Smooth muscle cell (in vitro differentiated cells): ENCODE results near the gene RAB4B. TPM values are rescaled to one million over a fixed set of nuclear protein-coding genes. Genes with fewer than 3 reads are reported as not detected.
"Not testable (repeated sequence)": the region's sequence is repeated elsewhere in the genome, so short reads cannot be mapped to it uniquely, and the experiment has no call there.

Experiments
- DNase-seq: peaks from one replicate; lab custom pipeline; 2025; ENCODE audit not compliant: unreplicated experiment; lab: John Stamatoyannopoulos, UW
- H2AFZ ChIP-seq: fragments of 200-600 bp; sonication (generic); 2 replicates; pipeline ENCODE4 v1.6.0; 2016; ENCODE audit warnings: antibody characterized with exemption, low read depth, mild to moderate bottlenecking
- H3F3A ChIP-seq: fragments of 200-600 bp; sonication (generic); 2 replicates; pipeline ENCODE4 v1.6.0; 2017; ENCODE audit warnings: antibody characterized with exemption, low read depth
- H3K27ac ChIP-seq: fragments of 200-600 bp; sonication (generic); 2 replicates; pipeline ENCODE4 v1.5.1; 2016; ENCODE audit warnings: low read depth, mild to moderate bottlenecking
- H3K27me3 ChIP-seq: fragments of 200-600 bp; sonication (generic); 2 replicates; pipeline ENCODE4 v1.6.1; 2016; ENCODE audit warnings: low read depth, mild to moderate bottlenecking
- H3K36me3 ChIP-seq: fragments of 200-600 bp; sonication (generic); 2 replicates; pipeline ENCODE4 v1.5.1; 2016; ENCODE audit warnings: low read depth
- H3K4me1 ChIP-seq: fragments of 200-600 bp; sonication (generic); 2 replicates; pipeline ENCODE4 v1.5.1; 2016; ENCODE audit warnings: low read depth
- H3K4me2 ChIP-seq: fragments of 200-600 bp; sonication (generic); 2 replicates; pipeline ENCODE4 v1.6.0; 2016; ENCODE audit warnings: mild to moderate bottlenecking
- H3K4me3 ChIP-seq: fragments of 200-600 bp; sonication (generic); 2 replicates; pipeline ENCODE4 v1.5.1; 2016; ENCODE audit warnings: mild to moderate bottlenecking
- H3K79me2 ChIP-seq: fragments of 200-600 bp; sonication (generic); 2 replicates; pipeline ENCODE4 v1.6.0; 2016; ENCODE audit warnings: low read depth, mild to moderate bottlenecking
- H3K9ac ChIP-seq: fragments of 200-600 bp; sonication (generic); 2 replicates; pipeline ENCODE4 v1.6.0; 2016; ENCODE audit warnings: low read depth
- H3K9me3 ChIP-seq: fragments of 200-600 bp; sonication (generic); replicated peaks from 2 replicates; pipeline ENCODE4 v1.5.1; 2016; ENCODE audit warnings: low read depth
- H4K20me1 ChIP-seq: fragments of 200-600 bp; sonication (generic); 2 replicates; pipeline ENCODE4 v1.6.0; 2016; ENCODE audit warnings: low read depth
- WGBS: methylation state at CpG from one replicate; pipeline ENCODE4 v1.1.7; 2016; ENCODE audit warnings: low lambda C conversion rate; 5-methylcytosine and 5-hydroxymethylcytosine counted together
- polyA plus RNA-seq: library from polyadenylated mRNA; unstranded; fragments of >200 nt; fragmentation: Nextera tagmentation; extraction: Ambion mirVana; gene quantifications from 2 replicates; pipeline ENCODE4 v1.2.1, GENCODE V29; 2016
- total RNA-seq: library from RNA; depleted of rRNA; stranded (reverse); fragments of >200 nt; gene quantifications from 2 replicates; pipeline ENCODE4 v1.2.3, GENCODE V29; 2014
- TF ChIP-seq, protein P1 (sequence below): fragments of 200-600 bp; sonication (generic); IDR thresholded peaks from 2 replicates; pipeline ENCODE4 v1.5.1; 2017; ENCODE audit warnings: borderline replicate concordance, mild to moderate bottlenecking, antibody characterized with exemption; ENCODE audit not compliant: insufficient read depth, poor library complexity, severe bottlenecking

Gene RAB4B
- total and polyA plus RNA-seq, 2 experiments from 2014 or later = 10.6 to 39.5 TPM

GRCh38 chr19:40781140-40781539, 3.1 kb downstream of the RAB4B start:
- H3K27me3 ChIP-seq = no peaks in the 10 kb centered on the region
- H4K20me1 ChIP-seq = no peaks in the 10 kb centered on the region
- H3K4me3 ChIP-seq = no peak overlapping the region
- H3K27ac ChIP-seq = no peak overlapping the region
- DNase-seq = no peak
- H3K9me3 ChIP-seq = no peaks in the 10 kb centered on the region
- no peak overlapping the region for H3K9ac ChIP-seq
- 98% methylated on average over 7 of the region's 7 CpGs for WGBS
- no peak overlapping the region for H2AFZ ChIP-seq
- H3K4me2 ChIP-seq = no peak overlapping the region
- no peaks in the 10 kb centered on the region for H3K79me2 ChIP-seq
- H3F3A ChIP-seq = peaks cover 7% of the 10 kb centered on the region
- TF ChIP-seq, protein P1, sequence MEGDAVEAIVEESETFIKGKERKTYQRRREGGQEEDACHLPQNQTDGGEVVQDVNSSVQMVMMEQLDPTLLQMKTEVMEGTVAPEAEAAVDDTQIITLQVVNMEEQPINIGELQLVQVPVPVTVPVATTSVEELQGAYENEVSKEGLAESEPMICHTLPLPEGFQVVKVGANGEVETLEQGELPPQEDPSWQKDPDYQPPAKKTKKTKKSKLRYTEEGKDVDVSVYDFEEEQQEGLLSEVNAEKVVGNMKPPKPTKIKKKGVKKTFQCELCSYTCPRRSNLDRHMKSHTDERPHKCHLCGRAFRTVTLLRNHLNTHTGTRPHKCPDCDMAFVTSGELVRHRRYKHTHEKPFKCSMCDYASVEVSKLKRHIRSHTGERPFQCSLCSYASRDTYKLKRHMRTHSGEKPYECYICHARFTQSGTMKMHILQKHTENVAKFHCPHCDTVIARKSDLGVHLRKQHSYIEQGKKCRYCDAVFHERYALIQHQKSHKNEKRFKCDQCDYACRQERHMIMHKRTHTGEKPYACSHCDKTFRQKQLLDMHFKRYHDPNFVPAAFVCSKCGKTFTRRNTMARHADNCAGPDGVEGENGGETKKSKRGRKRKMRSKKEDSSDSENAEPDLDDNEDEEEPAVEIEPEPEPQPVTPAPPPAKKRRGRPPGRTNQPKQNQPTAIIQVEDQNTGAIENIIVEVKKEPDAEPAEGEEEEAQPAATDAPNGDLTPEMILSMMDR = no peak
- H3K4me1 ChIP-seq = peaks cover 4% of the 10 kb centered on the region
- no peaks in the 10 kb centered on the region for H3K36me3 ChIP-seq

DNA sequence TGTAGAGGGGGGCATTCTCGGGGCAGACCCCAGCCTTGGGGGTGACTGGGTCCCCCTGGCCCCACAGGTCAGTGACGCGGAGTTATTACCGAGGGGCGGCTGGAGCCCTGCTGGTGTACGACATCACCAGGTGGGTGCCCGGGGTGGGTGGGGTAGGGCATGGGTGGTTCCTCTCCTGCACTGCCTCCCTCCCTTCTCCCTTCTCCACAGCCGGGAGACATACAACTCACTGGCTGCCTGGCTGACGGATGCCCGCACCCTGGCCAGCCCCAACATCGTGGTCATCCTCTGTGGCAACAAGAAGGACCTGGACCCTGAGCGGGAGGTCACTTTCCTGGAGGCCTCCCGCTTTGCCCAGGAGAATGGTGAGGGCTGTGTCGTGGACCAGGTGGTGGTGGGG, 5.7 kb downstream of the RAB4B start:
- 100% methylated on average over 9 of the region's 14 CpGs for WGBS
- Histone ChIP-seq H3K4me1 (peaks cover 4% of the 10 kb centered on the region), H3F3A (no peaks in the 10 kb centered on the region), H2AFZ (no peak overlapping the region), H3K36me3 (no peaks in the 10 kb centered on the region), H3K79me2 (no peaks in the 10 kb centered on the region), H4K20me1 (no peaks in the 10 kb centered on the region), H3K27me3 (no peaks in the 10 kb centered on the region), H3K27ac (no peak overlapping the region), H3K9me3 (no peaks in the 10 kb centered on the region), H3K4me2 (no peak overlapping the region), H3K9ac (no peak overlapping the region), H3K4me3 (no peak overlapping the region)
- TF ChIP-seq, protein P1 = no peak
- DNase-seq = no peak

DNA sequence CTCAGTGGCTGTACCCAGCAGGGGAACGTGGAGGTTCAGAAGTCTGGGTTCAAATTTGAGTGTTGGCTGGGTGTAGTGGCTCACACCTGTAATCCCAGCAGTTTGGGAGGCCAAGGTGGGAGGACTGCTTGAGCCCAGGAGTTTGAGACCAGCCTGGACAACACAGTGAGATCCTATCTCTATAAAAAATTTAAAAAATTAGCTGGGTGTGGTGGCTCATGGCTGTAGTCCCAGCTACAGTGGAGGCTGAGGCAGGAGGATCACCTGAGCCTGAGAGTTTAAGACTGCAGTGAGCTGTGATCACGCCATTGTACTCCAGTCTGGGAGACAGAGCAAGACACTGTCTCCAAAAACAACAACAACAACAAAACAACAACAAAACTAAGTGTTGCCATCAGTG, 6.1 kb downstream of the RAB4B start:
- H3K4me3 ChIP-seq, DNase-seq, H3K27ac ChIP-seq, H3K4me2 ChIP-seq, H3K79me2 ChIP-seq, H3K36me3 ChIP-seq, H3K27me3 ChIP-seq, H3F3A ChIP-seq, H3K9me3 ChIP-seq, H2AFZ ChIP-seq, H4K20me1 ChIP-seq, H3K4me1 ChIP-seq, H3K9ac ChIP-seq: not testable (repeated sequence)
- WGBS = 96% methylated on average over 2 of the region's 2 CpGs

- no peaks in the 10 kb centered on the region for H3K4me1 ChIP-seq
- no peak for DNase-seq
- H3K27ac ChIP-seq = no peak overlapping the region
- WGBS = 71% methylated on average over 1 of the region's 1 CpG
- H3F3A ChIP-seq = no peaks in the 10 kb centered on the region
- H4K20me1 ChIP-seq = no peaks in the 10 kb centered on the region
- H3K36me3 ChIP-seq = no peaks in the 10 kb centered on the region
- H3K4me3 ChIP-seq = no peak overlapping the region
- no peaks in the 10 kb centered on the region for H3K27me3 ChIP-seq
- no peak overlapping the region for H3K4me2 ChIP-seq
- no peaks in the 10 kb centered on the region for H3K79me2 ChIP-seq
- no peaks in the 10 kb centered on the region for H3K9me3 ChIP-seq
- no peak overlapping the region for H2AFZ ChIP-seq
- H3K9ac ChIP-seq = no peak overlapping the region
- TF ChIP-seq, protein P1 = no peak
These were observed 7.5 kb downstream of the RAB4B start for GRCh38 chr19:40785526-40785925.
